T-helper 1 cell treated with Interleukin-12 subunit alpha and Interleukin-12 subunit beta and Interleukin-4 antibody, amounts not matched to agents 30 ng/mL and 1 ng/mL, for 36 hours (primary cell): Measurements from ENCODE around the gene TEAD1. TPM values are rescaled to one million over a fixed set of nuclear protein-coding genes. Genes with fewer than 3 reads are reported as not detected.

Source experiments
- intact Hi-C: fragments of 100-400 bp; cut with micrococcal nuclease; formaldehyde crosslinking; loops from one replicate; pipeline ENCODE4 v1.15.1; 2024
- total RNA-seq: library from RNA; stranded (reverse); gene quantifications from 2 replicates; pipeline ENCODE4 v1.2.3, GENCODE V29; 2022

The TEAD1 gene
- total RNA-seq, 1 donor from 2014 or later: 0.25 TPM

GRCh38 chr11:12968826-12969225, 294.6 kb downstream of the TEAD1 start:
- intact Hi-C loops: no loop called here

GRCh38 chr11:12971955-12972354, 297.7 kb downstream of the TEAD1 start:
- intact Hi-C loops: no loop called here

GRCh38 chr11:12973528-12974181, 299.4 kb downstream of the TEAD1 start:
- intact Hi-C loops: no loop called here

GRCh38 chr11:12975195-12975594, 301.0 kb downstream of the TEAD1 start:
- intact Hi-C loops: no loop called here

GRCh38 chr11:12979928-12980689, 305.9 kb downstream of the TEAD1 start:
- intact Hi-C loops: no loop called here

- intact Hi-C loops: no loop called here
Measured at GRCh38 chr11:12981676-12982522, 307.7 kb downstream of the TEAD1 start.

- intact Hi-C loops: no loop called here
Measured at GRCh38 chr11:12983336-12983735, 309.1 kb downstream of the TEAD1 start.

- intact Hi-C loops: no loop called here
Measured at GRCh38 chr11:12986194-12986898, 312.1 kb downstream of the TEAD1 start.

GRCh38 chr11:12989428-12990161, 315.4 kb downstream of the TEAD1 start:
- intact Hi-C loops: no loop called here

- intact Hi-C loops: no loop called here
Measured at GRCh38 chr11:12990162-12990480, 315.9 kb downstream of the TEAD1 start.

GRCh38 chr11:12991426-12991825, 317.2 kb downstream of the TEAD1 start:
- intact Hi-C loops: no loop called here

- intact Hi-C loops: no loop called here
Measured at GRCh38 chr11:12993626-12994025, 319.4 kb downstream of the TEAD1 start.
